ENCODE results near the gene ZSCAN5A.
"Not testable (repeated sequence)": the region's sequence is repeated elsewhere in the genome, so short reads cannot be mapped to it uniquely, and the experiment has no call there.

The ZSCAN5A gene

GRCh38 chr19:56207581-56207980, 107.1 kb downstream of the ZSCAN5A start:
- not testable (repeated sequence) for DNase-seq (ENCODE audit: low read depth in 2 of 2)

GRCh38 chr19:56201973-56202372, 112.7 kb downstream of the ZSCAN5A start, which contains the start of gene ZSCAN5C:
Gene ZSCAN5C, plus strand, starts transcription at chr19:56202273. Its CDS starts 3,641 bp downstream, at chr19:56205914.
- no peak for DNase-seq (ENCODE audit: low read depth in 2 of 2)

GRCh38 chr19:56199687-56200086, 115.0 kb downstream of the ZSCAN5A start:
- DNase-seq (ENCODE audit: low read depth in 2 of 2): no peak

- DNase-seq (ENCODE audit: low read depth in 2 of 2): not testable (repeated sequence)
Observed at GRCh38 chr19:56197646-56198045, 117.0 kb downstream of the ZSCAN5A start, which contains the start of gene ZSCAN5B. Gene ZSCAN5B, minus strand, starts transcription at chr19:56197783. Its CDS starts 4,731 bp downstream, at chr19:56193052.

- DNase-seq (ENCODE audit: low read depth in 2 of 2): no peak
Observed at GRCh38 chr19:56193981-56194640, 120.5 kb downstream of the ZSCAN5A start.

GRCh38 chr19:56191711-56192110, 122.9 kb downstream of the ZSCAN5A start:
- no peak for DNase-seq (ENCODE audit: low read depth in 2 of 2)

GRCh38 chr19:56191115-56191514, 123.5 kb downstream of the ZSCAN5A start:
- no peak for DNase-seq (ENCODE audit: low read depth in 2 of 2)

- DNase-seq (ENCODE audit: low read depth in 2 of 2): no peak
Observed at GRCh38 chr19:56189785-56190184, 124.9 kb downstream of the ZSCAN5A start.

GRCh38 chr19:56177564-56178243, 136.9 kb downstream of the ZSCAN5A start:
- no peak for DNase-seq (ENCODE audit: low read depth in 2 of 2)

GRCh38 chr19:56176881-56177280, 137.8 kb downstream of the ZSCAN5A start:
- DNase-seq (ENCODE audit: low read depth in 2 of 2): no peak

GRCh38 chr19:56176310-56176709, 138.3 kb downstream of the ZSCAN5A start:
- not testable (repeated sequence) for DNase-seq (ENCODE audit: low read depth in 2 of 2)

GRCh38 chr19:56175861-56176307, 138.8 kb downstream of the ZSCAN5A start, which contains the start of gene GALP:
Gene GALP, plus strand, starts transcription at chr19:56176008. Its CDS starts 1,101 bp downstream, at chr19:56177109.
- DNase-seq (ENCODE audit: low read depth in 2 of 2): not testable (repeated sequence)

- no peak for DNase-seq (ENCODE audit: low read depth in 2 of 2)
Observed at GRCh38 chr19:56174550-56174949, 140.1 kb downstream of the ZSCAN5A start.

GRCh38 chr19:56174086-56174485, 140.6 kb downstream of the ZSCAN5A start:
- no peak for DNase-seq (ENCODE audit: low read depth in 2 of 2)

Measured in activated CD4-positive, alpha-beta T cell treated with anti-CD3 and anti-CD28 coated beads for 24 hours (primary cell).